ENCODE results near the gene CDYL. TPM values are rescaled to one million over a fixed set of nuclear protein-coding genes. Genes with fewer than 3 reads are reported as not detected.
A peak's percentile ranks its signal among the peaks of the same experiment; 100 is the strongest.

CDYL gene
- total and polyA plus RNA-seq, 2 donors, result 21.4 to 38.2 TPM

- no peak for DNase-seq (ENCODE audit: extremely low spot score)
- H3K4me3 ChIP-seq (ENCODE audit: low read depth, low read length), result no peak overlapping the region
- H3K27ac ChIP-seq (ENCODE audit: low read depth), result no peak overlapping the region
- WGBS, result 79% methylated on average over 22 of the region's 22 CpGs
- no peaks in the 10 kb centered on the region for H3K4me1 ChIP-seq (ENCODE audit: insufficient read depth)
- H3K36me3 ChIP-seq (ENCODE audit: insufficient read depth), result no peaks in the 10 kb centered on the region
Observed at GRCh38 chr6:4964675-4965561, 188.7 kb downstream of the CDYL start.

DNA sequence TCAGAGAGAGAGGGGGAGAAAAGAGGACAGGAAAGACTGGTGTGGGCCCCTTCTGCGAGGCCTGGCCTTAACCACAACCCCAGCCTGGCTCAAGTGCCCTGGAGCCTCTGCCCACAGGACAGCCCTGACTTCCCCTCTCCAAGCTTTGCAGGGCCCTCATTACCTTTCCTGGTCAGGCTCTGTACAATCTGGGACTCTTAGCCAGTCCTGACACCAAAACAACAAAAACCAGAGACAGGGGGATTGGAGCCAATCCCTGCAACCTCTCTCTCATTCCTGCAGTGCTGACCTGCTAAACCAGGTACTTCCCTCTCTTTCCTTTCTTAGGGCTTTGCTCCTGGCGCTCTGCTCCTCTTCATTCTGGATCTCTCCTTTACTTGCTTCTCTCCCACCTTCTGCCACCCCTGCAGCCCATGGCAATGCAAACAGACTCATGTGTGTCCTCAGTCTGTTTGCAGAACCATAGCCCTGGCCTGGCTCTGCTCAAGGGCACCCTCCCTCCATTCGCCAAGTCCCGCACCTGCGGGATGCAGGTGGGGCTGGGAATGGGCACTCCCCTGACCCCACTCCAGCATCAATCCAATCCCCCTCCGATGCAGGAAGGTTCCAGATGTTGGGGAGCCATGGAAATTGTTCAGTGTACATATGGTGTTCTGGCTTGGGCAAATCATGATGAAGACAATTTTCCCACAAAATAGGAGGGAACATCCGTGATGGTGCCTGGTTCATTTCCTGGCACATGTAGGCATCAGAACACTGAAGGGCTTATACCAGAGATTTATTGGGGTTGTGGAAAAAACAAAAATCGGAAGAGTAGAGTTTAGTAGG, 189.6 kb downstream of the CDYL start:
- Histone ChIP-seq H3K4me3 (ENCODE audit: low read depth, low read length) (no peak overlapping the region), H3K36me3 (ENCODE audit: insufficient read depth) (no peaks in the 10 kb centered on the region), H3K4me1 (ENCODE audit: insufficient read depth) (no peaks in the 10 kb centered on the region), H3K27ac (ENCODE audit: low read depth) (no peak overlapping the region)
- 90% methylated on average over 8 of the region's 8 CpGs for WGBS
- DNase-seq (ENCODE audit: extremely low spot score), result no peak

GRCh38 chr6:4967301-4968030, 191.3 kb downstream of the CDYL start:
- no peaks in the 10 kb centered on the region for H3K36me3 ChIP-seq (ENCODE audit: insufficient read depth)
- WGBS, result 84% methylated on average over 5 of the region's 5 CpGs
- H3K4me1 ChIP-seq (ENCODE audit: insufficient read depth), result no peaks in the 10 kb centered on the region
- H3K27ac ChIP-seq (ENCODE audit: low read depth), result no peak overlapping the region
- DNase-seq (ENCODE audit: extremely low spot score), result no peak
- H3K4me3 ChIP-seq (ENCODE audit: low read depth, low read length), result no peak overlapping the region

- 93% methylated on average over 8 of the region's 8 CpGs for WGBS
Observed at GRCh38 chr6:4969609-4970285, 193.5 kb downstream of the CDYL start.

DNA sequence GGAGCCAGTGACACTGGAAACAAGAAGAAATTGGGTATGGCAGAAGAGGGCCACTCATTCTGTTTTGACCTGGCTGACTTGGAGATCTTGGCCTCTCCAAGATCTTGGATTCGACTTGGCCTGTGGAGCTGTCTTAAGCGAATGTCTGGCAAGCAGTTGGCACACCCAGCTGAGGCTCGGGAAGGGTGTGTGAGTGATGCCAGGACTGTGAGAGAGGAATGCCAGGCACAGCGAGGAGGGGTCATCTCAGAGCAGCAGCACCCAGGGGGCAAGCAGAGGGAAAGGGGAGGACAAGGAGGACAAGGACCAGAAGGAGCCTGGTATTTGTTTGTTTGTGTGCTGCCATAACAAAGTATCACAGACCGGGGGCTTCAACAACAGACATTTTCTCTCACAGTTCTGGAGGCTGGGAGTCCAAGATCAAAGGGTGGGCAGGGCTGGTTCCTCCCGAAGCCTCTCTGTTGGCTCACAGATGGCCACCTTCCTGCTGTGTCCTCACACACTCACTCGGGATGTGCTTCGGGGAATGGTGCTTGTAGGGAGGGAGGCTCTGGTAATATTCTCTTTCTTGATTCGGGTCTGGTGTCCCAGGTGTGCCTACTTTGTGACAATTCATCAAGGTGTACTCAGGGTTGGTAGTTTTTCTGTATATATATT, 194.7 kb downstream of the CDYL start:
- 67% methylated on average over 9 of the region's 9 CpGs for WGBS
- no peak for DNase-seq (ENCODE audit: extremely low spot score)
- no peaks in the 10 kb centered on the region for H3K36me3 ChIP-seq (ENCODE audit: insufficient read depth)
- H3K4me1 ChIP-seq (ENCODE audit: insufficient read depth), result no peaks in the 10 kb centered on the region
- H3K4me3 ChIP-seq (ENCODE audit: low read depth, low read length), result no peak overlapping the region
- no peak overlapping the region for H3K27ac ChIP-seq (ENCODE audit: low read depth)

More at GRCh38 chr6:4969609-4970285, 193.5 kb downstream of the CDYL start:
- Histone ChIP-seq H3K4me3 (ENCODE audit: low read depth, low read length) (no peak overlapping the region), H3K36me3 (ENCODE audit: insufficient read depth) (no peaks in the 10 kb centered on the region), H3K4me1 (ENCODE audit: insufficient read depth) (no peaks in the 10 kb centered on the region), H3K27ac (ENCODE audit: low read depth) (no peak overlapping the region)
- DNase-seq (ENCODE audit: extremely low spot score), result no peak

- no peaks in the 10 kb centered on the region for H3K36me3 ChIP-seq (ENCODE audit: insufficient read depth)
- no peak for DNase-seq (ENCODE audit: extremely low spot score)
Observed at GRCh38 chr6:4971851-4972250, 195.6 kb downstream of the CDYL start.

GRCh38 chr6:4972438-4972837, 196.2 kb downstream of the CDYL start:
- WGBS, result 91% methylated on average over 10 of the region's 10 CpGs
- no peak overlapping the region for H3K4me3 ChIP-seq (ENCODE audit: low read depth, low read length)
- no peak for DNase-seq (ENCODE audit: extremely low spot score)
- H3K4me1 ChIP-seq (ENCODE audit: insufficient read depth), result no peaks in the 10 kb centered on the region
- no peaks in the 10 kb centered on the region for H3K36me3 ChIP-seq (ENCODE audit: insufficient read depth)
- no peak overlapping the region for H3K27ac ChIP-seq (ENCODE audit: low read depth)

More at GRCh38 chr6:4971851-4972250, 195.6 kb downstream of the CDYL start:
- no peak overlapping the region for H3K4me3 ChIP-seq (ENCODE audit: low read depth, low read length)
- 84% methylated on average over 7 of the region's 7 CpGs for WGBS
- no peak overlapping the region for H3K27ac ChIP-seq (ENCODE audit: low read depth)
- no peaks in the 10 kb centered on the region for H3K4me1 ChIP-seq (ENCODE audit: insufficient read depth)

- H3K36me3 ChIP-seq (ENCODE audit: insufficient read depth), result no peaks in the 10 kb centered on the region
- H3K4me1 ChIP-seq (ENCODE audit: insufficient read depth), result no peaks in the 10 kb centered on the region
- no peak for DNase-seq (ENCODE audit: extremely low spot score)
- no peak overlapping the region for H3K27ac ChIP-seq (ENCODE audit: low read depth)
- 93% methylated on average over 13 of the region's 13 CpGs for whole genome bisulfite sequencing
- H3K4me3 ChIP-seq (ENCODE audit: low read depth, low read length), result no peak overlapping the region
Observed at GRCh38 chr6:4973415-4973814, 197.2 kb downstream of the CDYL start.

- WGBS, result 25% methylated on average over 14 of the region's 14 CpGs
- DNase-seq (ENCODE audit: extremely low spot score), result peak; percentile 14
- no peak overlapping the region for H3K27ac ChIP-seq (ENCODE audit: low read depth)
- no peaks in the 10 kb centered on the region for H3K36me3 ChIP-seq (ENCODE audit: insufficient read depth)
- no peaks in the 10 kb centered on the region for H3K4me1 ChIP-seq (ENCODE audit: insufficient read depth)
- no peak overlapping the region for H3K4me3 ChIP-seq (ENCODE audit: low read depth, low read length)
Observed at GRCh38 chr6:4973982-4974745, 198.0 kb downstream of the CDYL start.

DNA sequence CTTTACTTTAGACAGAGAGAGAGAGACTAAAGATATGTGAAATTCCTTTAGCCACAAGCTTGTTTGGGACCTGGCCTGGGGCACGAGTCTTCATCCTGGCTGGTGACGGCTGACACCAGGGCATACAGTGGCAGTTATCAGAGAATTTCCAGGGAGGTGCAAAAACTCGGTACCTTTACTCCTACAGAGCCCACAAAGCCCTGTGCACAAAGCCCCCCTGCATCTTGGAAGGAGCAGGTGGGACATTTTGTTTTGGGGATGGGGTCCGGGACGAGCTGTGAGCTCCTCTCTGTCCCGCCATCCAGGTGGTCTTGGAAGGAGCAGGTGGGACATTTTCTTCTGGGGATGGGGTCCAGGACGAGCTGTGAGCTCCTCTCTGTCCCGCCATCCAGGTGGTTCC, 198.8 kb downstream of the CDYL start:
- no peak overlapping the region for H3K27ac ChIP-seq (ENCODE audit: low read depth)
- H3K4me1 ChIP-seq (ENCODE audit: insufficient read depth), result no peaks in the 10 kb centered on the region
- WGBS, result 89% methylated on average over 8 of the region's 8 CpGs
- no peak overlapping the region for H3K4me3 ChIP-seq (ENCODE audit: low read depth, low read length)
- no peaks in the 10 kb centered on the region for H3K36me3 ChIP-seq (ENCODE audit: insufficient read depth)
- no peak for DNase-seq (ENCODE audit: extremely low spot score)

DNA sequence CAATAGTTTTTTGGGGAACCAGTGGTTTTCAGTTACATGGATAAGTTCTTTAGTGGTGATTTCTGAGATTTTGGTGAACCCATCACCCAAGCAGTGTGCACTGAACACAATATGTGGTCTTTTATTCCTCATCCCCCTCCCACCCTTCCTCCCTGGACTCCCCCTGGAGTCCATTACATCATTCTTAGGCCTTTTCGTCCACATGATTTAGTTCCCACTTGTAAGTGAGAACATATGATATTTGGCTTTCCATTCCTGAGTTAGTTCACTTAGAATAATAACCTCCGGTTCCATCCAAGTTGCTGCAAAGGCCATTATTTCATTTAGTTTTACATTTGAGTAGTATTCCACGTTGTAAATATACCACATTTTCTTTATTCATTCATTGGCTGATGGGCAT, 199.3 kb downstream of the CDYL start:
- Histone ChIP-seq H3K4me1 (ENCODE audit: insufficient read depth) (no peaks in the 10 kb centered on the region), H3K36me3 (ENCODE audit: insufficient read depth) (no peaks in the 10 kb centered on the region), H3K4me3 (ENCODE audit: low read depth, low read length) (no peak overlapping the region), H3K27ac (ENCODE audit: low read depth) (no peak overlapping the region)
- no peak for DNase-seq (ENCODE audit: extremely low spot score)
- 81% methylated on average over 3 of the region's 3 CpGs for WGBS

DNA sequence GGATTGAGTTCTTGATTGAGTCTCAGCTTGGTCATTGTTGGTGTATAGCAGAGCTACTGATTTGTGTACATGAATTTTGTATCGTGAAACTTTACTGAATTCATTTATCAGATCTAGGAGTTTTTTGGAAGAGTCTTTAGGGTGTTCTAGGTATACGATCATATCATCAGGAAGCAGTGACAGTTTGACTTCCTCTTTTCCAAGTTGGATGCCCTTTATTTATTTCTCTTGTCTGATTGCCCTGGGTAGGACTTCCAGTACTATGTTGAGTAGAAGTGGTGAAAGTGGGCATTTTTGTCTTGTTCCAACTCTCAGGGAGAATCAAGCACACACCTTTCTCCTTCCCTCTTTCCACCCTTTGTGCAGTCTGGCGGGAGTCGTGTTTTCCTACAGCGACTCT, 201.3 kb downstream of the CDYL start:
- no peak overlapping the region for H3K4me3 ChIP-seq (ENCODE audit: low read depth, low read length)
- no peaks in the 10 kb centered on the region for H3K36me3 ChIP-seq (ENCODE audit: insufficient read depth)
- WGBS, result 76% methylated on average over 5 of the region's 5 CpGs
- no peaks in the 10 kb centered on the region for H3K4me1 ChIP-seq (ENCODE audit: insufficient read depth)
- DNase-seq (ENCODE audit: extremely low spot score), result no peak
- no peak overlapping the region for H3K27ac ChIP-seq (ENCODE audit: low read depth)
